ENCODE data around the gene PRSS22. TPM values are rescaled to one million over a fixed set of nuclear protein-coding genes. Genes with fewer than 3 reads are reported as not detected.

The PRSS22 gene
- total RNA-seq, 6 donors from 2014 or later: 9.3 to 24.8 (median 16.6) TPM

- TF ChIP-seq CTCF (IDR thresholded peaks at IDR 0.05) (no peak), POLR2AphosphoS5 (IDR thresholded peaks at IDR 0.05) (no peak), EP300 (IDR thresholded peaks at IDR 0.05) (no peak), POLR2A (IDR thresholded peaks at IDR 0.05) (no peak)
- Histone ChIP-seq H3K27me3 (peaks cover 0 to 10% (median 0%) of the 10 kb centered on the region in 4 donors), H3K27ac (no peak overlapping the region), H3K9me3 (no peaks in the 10 kb centered on the region), H3K36me3 (no peaks in the 10 kb centered on the region), H3K4me3 (no peak overlapping the region), H3K4me1 (peaks cover 0 to 8% (median 0%) of the 10 kb centered on the region in 4 donors)
- ATAC-seq (ENCODE audit: low FRiP score in 2 of 2): no peak
- DNase-seq: no peak
- WGBS, 2 donors: 75 to 83% methylated on average over 8 to 20 of the region's 20 CpGs
These were observed 43.2 kb downstream of the PRSS22 start for GRCh38 chr16:2814551-2815298.

- H3K4me1 ChIP-seq: peaks cover 0 to 8% (median 0%) of the 10 kb centered on the region in 4 donors
- WGBS, 2 donors: 69% methylated on average over 6 to 7 of the region's 7 CpGs
- no peaks in the 10 kb centered on the region for H3K9me3 ChIP-seq
- peaks cover 0 to 10% (median 0%) of the 10 kb centered on the region in 4 donors for H3K27me3 ChIP-seq
- no peaks in the 10 kb centered on the region for H3K36me3 ChIP-seq
- no peak for DNase-seq
- no peak for ATAC-seq (ENCODE audit: low FRiP score in 2 of 2)
- TF ChIP-seq POLR2A (IDR thresholded peaks at IDR 0.05) (no peak), POLR2AphosphoS5 (IDR thresholded peaks at IDR 0.05) (no peak), CTCF (IDR thresholded peaks at IDR 0.05) (no peak), EP300 (IDR thresholded peaks at IDR 0.05) (no peak)
- no peak overlapping the region for H3K27ac ChIP-seq
- H3K4me3 ChIP-seq: no peak overlapping the region
These were observed 44.2 kb downstream of the PRSS22 start for GRCh38 chr16:2813771-2814221.

- DNase-seq (no peak), ATAC-seq (ENCODE audit: low FRiP score in 2 of 2) (no peak)
- Histone ChIP-seq H3K27ac (no peak overlapping the region), H3K4me1 (peaks cover 0 to 2% (median 0%) of the 10 kb centered on the region in 4 donors), H3K27me3 (peaks cover 0 to 2% (median 0%) of the 10 kb centered on the region in 4 donors), H3K4me3 (no peak overlapping the region), H3K9me3 (no peaks in the 10 kb centered on the region), H3K36me3 (no peaks in the 10 kb centered on the region)
- TF ChIP-seq EP300 (IDR thresholded peaks at IDR 0.05) (no peak), POLR2A (IDR thresholded peaks at IDR 0.05) (no peak), CTCF (IDR thresholded peaks at IDR 0.05) (no peak), POLR2AphosphoS5 (IDR thresholded peaks at IDR 0.05) (no peak)
- 65 to 68% methylated on average over 6 to 15 of the region's 15 CpGs for WGBS, 2 donors
These were observed 46.1 kb downstream of the PRSS22 start for GRCh38 chr16:2811703-2812471.

GRCh38 chr16:2810651-2811050 is 47.3 kb downstream of the PRSS22 start:
- Histone ChIP-seq H3K27me3 (no peaks in the 10 kb centered on the region), H3K4me3 (no peak overlapping the region), H3K27ac (no peak overlapping the region), H3K36me3 (no peaks in the 10 kb centered on the region), H3K4me1 (no peaks in the 10 kb centered on the region), H3K9me3 (no peaks in the 10 kb centered on the region)
- ATAC-seq (ENCODE audit: low FRiP score in 2 of 2) (no peak), DNase-seq (no peak)
- WGBS, 2 donors: 72 to 77% methylated on average over 4 to 6 of the region's 6 CpGs
- TF ChIP-seq POLR2AphosphoS5 (IDR thresholded peaks at IDR 0.05): no peak
- no peak for TF ChIP-seq EP300 (IDR thresholded peaks at IDR 0.05)

GRCh38 chr16:2809149-2809760 is 48.7 kb downstream of the PRSS22 start:
- Histone ChIP-seq H3K27me3 (no peaks in the 10 kb centered on the region), H3K36me3 (no peaks in the 10 kb centered on the region), H3K27ac (no peak overlapping the region), H3K9me3 (peaks cover under 1 to 3% (median 2%) of the 10 kb centered on the region in 4 donors), H3K4me1 (no peaks in the 10 kb centered on the region), H3K4me3 (no peak overlapping the region)
- DNase-seq (no peak), ATAC-seq (ENCODE audit: low FRiP score in 2 of 2) (no peak)
- TF ChIP-seq EP300 (IDR thresholded peaks at IDR 0.05): no peak
- no peak for TF ChIP-seq CTCF (IDR thresholded peaks at IDR 0.05)
- no peak for TF ChIP-seq POLR2AphosphoS5 (IDR thresholded peaks at IDR 0.05)
- TF ChIP-seq POLR2A (IDR thresholded peaks at IDR 0.05): no peak
- WGBS, 2 donors: 78 to 80% methylated on average over 3 of the region's 3 CpGs
